HG03457 (cell line): ENCODE data around the gene HSPA5.
"Not testable (repeated sequence)": the region's sequence is repeated elsewhere in the genome, so short reads cannot be mapped to it uniquely, and the experiment has no call there.

Experiments used
- ATAC-seq: cut with Tn5 transposase; IDR thresholded peaks from one replicate; pipeline ENCODE4 v1.9.1; 2021; ENCODE audit warnings: moderate number of reproducible peaks; ENCODE audit not compliant: unreplicated experiment

The HSPA5 gene

GRCh38 chr9:125194466-125194865 is 46.7 kb downstream of the HSPA5 start:
- ATAC-seq: not testable (repeated sequence)

GRCh38 chr9:125190361-125190801 is 50.8 kb downstream of the HSPA5 start:
- no peak for ATAC-seq

- ATAC-seq: peak; percentile 90
Observed at GRCh38 chr9:125189361-125190289, 51.5 kb downstream of the HSPA5 start, which contains the start of gene PPP6C. Gene PPP6C (minus strand): TSS chr9:125189803. CDS start chr9:125189718, 85 bp downstream.

GRCh38 chr9:125189011-125189360 is 52.2 kb downstream of the HSPA5 start:
- no peak for ATAC-seq
